ENCODE measurements around the gene MED25.
A peak's percentile ranks its signal among the peaks of the same experiment; 100 is the strongest.
"Not testable (repeated sequence)": the region's sequence is repeated elsewhere in the genome, so short reads cannot be mapped to it uniquely, and the experiment has no call there.

MED25 gene

DNA sequence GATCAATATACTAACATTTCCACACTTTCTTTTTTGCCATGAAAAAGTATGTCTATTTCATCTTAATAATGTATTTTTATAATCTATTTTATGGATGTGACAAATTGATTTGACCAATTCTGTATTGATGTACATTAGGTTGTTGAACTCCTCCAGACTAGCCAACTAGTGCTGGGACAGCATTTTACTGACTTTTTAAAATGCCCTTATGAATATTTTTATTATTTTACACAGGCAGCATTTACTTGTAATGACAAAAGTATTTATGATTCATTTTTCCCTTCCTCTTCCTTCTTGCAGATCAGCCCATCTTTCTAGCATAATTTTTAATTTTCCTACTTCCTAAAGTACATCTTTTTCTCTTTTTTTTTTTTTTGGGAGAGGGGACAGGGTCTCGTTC lies 4.1 kb upstream of the MED25 start:
- Histone ChIP-seq H3K9me3 (replicated peaks in 1 of 11) (no peaks in the 10 kb centered on the region), H3K27me3 (no peaks in the 10 kb centered on the region), H4K20me1 (peaks cover 0 to 6% (median 0%) of the 10 kb centered on the region in 11 experiments; a peak in 4 of 22 replicates), H3K9ac (peak overlapping the region in 6 of 11 experiments; percentile 75 to 96 (median 83); a peak in 7 of 22 replicates), H3K4me2 (peak overlapping the region in 9 of 11 experiments; percentile 10 to 89 (median 83); a peak in 14 of 22 replicates), H3K27ac (peak overlapping the region in 10 of 11 experiments; percentile 48 to 99 (median 85); a peak in 12 of 22 replicates), H3K36me3 (no peaks in the 10 kb centered on the region; a peak in 1 of 22 replicates), H3K4me1 (peaks cover 25 to 35% (median 30%) of the 10 kb centered on the region in 10 experiments), H3K4me3 (peak overlapping the region in 6 of 10 experiments; percentile 57 to 71 (median 66); a peak in 9 of 20 replicates)
- TF ChIP-seq Cebpa-rat (IDR thresholded peaks at IDR 0.05), result no peak

DNA sequence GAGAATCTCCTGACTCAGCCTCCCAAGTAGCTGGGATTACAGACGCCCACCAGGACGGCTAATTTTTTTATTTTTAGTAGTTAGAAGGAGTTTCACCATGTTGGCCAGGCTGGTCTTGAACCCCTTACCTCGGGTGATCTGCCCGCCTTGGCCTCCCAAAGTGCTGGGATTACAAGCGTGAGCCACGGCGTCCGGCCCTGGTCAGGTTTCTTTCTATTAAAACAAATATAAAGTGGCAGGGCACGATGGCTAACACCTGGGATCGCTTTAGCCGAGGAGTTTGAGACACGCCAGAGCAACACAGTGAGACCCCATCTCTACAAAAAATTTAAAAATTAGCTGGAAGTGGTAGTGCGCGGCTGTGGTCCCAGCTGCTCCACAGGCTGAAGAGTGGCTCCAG lies 1.5 kb upstream of the MED25 start:
- no peak for TF ChIP-seq Cebpa-rat (IDR thresholded peaks at IDR 0.05)
- peaks cover 7 to 20% (median 15%) of the 10 kb centered on the region in 11 experiments; a peak in 21 of 22 replicates for H3K36me3 ChIP-seq
- H3K27me3 ChIP-seq, result no peaks in the 10 kb centered on the region
- peak overlapping the region in 2 of 10 experiments; percentile 80 to 95; a peak in 3 of 20 replicates for H3K4me3 ChIP-seq
- no peaks in the 10 kb centered on the region for H3K9me3 ChIP-seq (replicated peaks in 1 of 11)
- peak overlapping the region in 10 of 11 experiments; percentile 47 to 98 (median 96); a peak in 15 of 22 replicates for H3K4me2 ChIP-seq
- H3K4me1 ChIP-seq, result peaks cover 31 to 44% (median 35%) of the 10 kb centered on the region in 10 experiments
- H3K9ac ChIP-seq, result peak overlapping the region in 6 of 11 experiments; percentile 85 to 97 (median 94); a peak in 8 of 22 replicates
- peak overlapping the region in 5 of 11 experiments; percentile 80 to 98 (median 94); a peak in 8 of 22 replicates for H3K27ac ChIP-seq
- H4K20me1 ChIP-seq, result peaks cover 0 to 26% (median 7%) of the 10 kb centered on the region in 11 experiments; a peak in 11 of 22 replicates

DNA sequence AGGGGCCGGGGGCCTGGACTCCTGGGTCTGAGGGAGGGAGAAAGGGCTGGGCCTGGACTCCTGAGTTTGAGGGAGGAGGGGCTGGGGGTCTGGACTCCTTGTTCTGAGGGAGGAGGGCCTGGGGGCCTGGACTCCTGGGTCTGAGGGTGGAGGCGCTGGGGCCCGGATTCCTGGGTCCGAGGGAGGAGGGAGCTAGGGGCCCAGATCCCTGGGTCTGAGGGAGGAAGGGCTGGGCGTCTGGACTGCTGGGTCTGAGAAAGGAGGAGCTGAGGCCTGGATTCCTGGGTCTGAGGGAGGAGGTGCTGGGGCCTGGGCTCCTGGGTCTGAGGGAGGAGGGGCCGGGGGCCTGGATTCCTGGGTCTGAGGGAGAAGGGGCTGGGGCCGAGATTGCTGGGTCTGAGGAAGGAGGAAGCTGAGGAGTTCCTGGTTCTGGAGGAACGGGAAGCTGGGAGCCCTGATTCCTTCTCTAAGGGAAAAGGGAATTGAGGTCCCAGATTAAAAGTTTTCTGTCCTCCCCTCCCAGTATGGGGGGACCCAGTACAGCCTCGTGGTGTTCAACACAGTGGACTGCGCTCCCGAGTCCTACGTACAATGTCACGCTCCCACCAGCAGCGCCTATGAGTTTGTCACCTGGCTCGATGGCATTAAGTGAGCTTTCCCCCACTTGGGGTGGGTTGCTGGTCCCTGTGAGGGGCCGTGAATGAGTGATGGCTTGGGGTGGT lies 721 bp downstream of the MED25 start:
- Histone ChIP-seq H3K4me2 (peak overlapping the region; percentile 87 to 98 (median 97)), H4K20me1 (peaks cover 11 to 40% (median 20%) of the 10 kb centered on the region in 11 experiments; a peak in 18 of 22 replicates), H3K27me3 (no peaks in the 10 kb centered on the region), H3K27ac (peak overlapping the region; percentile 70 to 98 (median 85)), H3K9me3 (replicated peaks in 1 of 11) (no peaks in the 10 kb centered on the region), H3K4me1 (peaks cover 22 to 32% (median 25%) of the 10 kb centered on the region in 10 experiments), H3K9ac (peak overlapping the region; percentile 75 to 97 (median 91)), H3K4me3 (peak overlapping the region; percentile 80 to 96 (median 93)), H3K36me3 (peaks cover 21 to 40% (median 32%) of the 10 kb centered on the region in 11 experiments)
- TF ChIP-seq Cebpa-rat (IDR thresholded peaks at IDR 0.05), result no peak

DNA sequence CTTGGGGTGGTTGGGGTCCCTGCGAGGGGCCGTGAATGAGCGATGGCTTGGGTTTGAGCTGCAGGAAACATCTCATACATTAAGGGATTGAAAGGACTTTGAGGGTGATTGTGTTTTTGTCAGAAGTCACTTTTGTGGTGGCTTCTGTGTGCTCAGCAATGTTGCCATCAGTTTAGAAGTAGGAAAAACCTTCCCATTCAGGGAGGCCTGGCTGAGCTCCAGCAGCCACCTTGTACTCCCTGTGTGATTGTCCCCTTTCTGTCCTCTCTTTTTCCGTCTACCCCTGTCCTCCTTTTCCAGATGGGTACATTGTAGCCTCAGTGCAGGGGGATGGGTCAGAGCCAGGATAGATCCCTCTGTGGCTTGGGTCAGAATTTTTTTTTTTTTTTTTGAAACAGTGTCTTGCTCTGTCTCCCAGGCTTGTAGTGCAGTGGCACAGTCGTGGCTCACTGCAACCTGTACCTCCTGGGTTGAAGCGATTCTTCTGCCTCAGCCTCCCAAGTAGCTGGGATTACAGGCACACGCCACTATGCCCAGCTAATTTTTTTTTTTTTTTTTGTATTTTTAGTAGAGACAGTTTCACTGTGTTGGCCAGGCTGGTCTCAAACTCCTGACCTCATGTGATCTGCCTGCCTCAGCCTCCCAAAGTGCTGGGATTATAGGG lies 1.5 kb downstream of the MED25 start:
- peak overlapping the region; percentile 75 to 97 (median 91) for H3K9ac ChIP-seq

DNA sequence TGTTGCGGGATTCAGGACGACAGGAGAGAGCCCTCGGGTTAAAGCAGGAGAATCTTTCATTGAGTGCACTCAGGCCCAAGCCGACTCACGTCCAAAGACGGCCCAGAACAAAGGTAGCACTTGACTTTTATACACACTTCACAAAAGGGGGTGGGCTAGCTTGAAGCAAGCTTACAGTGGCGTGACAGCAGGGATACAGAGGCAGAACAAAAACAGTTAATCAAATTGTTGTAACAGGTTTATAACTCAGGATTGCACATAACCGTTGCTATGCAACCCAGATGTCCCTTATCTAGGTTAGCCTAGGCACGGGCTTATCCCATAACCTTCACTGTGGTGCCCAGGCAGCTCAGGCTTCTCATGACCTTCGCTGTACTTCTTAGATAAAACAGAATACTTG lies 2.0 kb downstream of the MED25 start:
- Histone ChIP-seq H3K4me3 (0 out of 20 replicates have a peak overlapping the region, but pooled peaks of 1 of the 10 experiments have one; percentile 95), H3K27ac (no peak overlapping the region), H3K9me3 (replicated peaks in 1 of 11) (no peaks in the 10 kb centered on the region), H3K9ac (peak overlapping the region in 5 of 11 experiments; percentile 13 to 97 (median 95); a peak in 6 of 22 replicates), H3K4me2 (peak overlapping the region in 7 of 11 experiments; percentile 13 to 98 (median 97); a peak in 7 of 22 replicates), H3K27me3 (no peaks in the 10 kb centered on the region), H3K4me1 (peaks cover 16 to 25% (median 18%) of the 10 kb centered on the region in 10 experiments), H4K20me1 (peaks cover 17 to 53% (median 33%) of the 10 kb centered on the region in 11 experiments; a peak in 18 of 22 replicates), H3K36me3 (peaks cover 30 to 53% (median 46%) of the 10 kb centered on the region in 11 experiments)
- TF ChIP-seq Cebpa-rat (IDR thresholded peaks at IDR 0.05), result no peak

More for the DNA sequence above, 1.5 kb downstream of the MED25 start:
- H3K9me3 ChIP-seq (replicated peaks in 1 of 11); H3K27me3 ChIP-seq: not testable (repeated sequence)
- Histone ChIP-seq H3K36me3 (peaks cover 29 to 48% (median 40%) of the 10 kb centered on the region in 11 experiments), H3K4me1 (peaks cover 16 to 25% (median 18%) of the 10 kb centered on the region in 10 experiments), H3K4me3 (peak overlapping the region; percentile 80 to 96 (median 93); a peak in 19 of 20 replicates), H3K27ac (peak overlapping the region in 7 of 11 experiments; percentile 70 to 98 (median 87); a peak in 12 of 22 replicates), H3K4me2 (peak overlapping the region; percentile 87 to 98 (median 97)), H4K20me1 (peaks cover 17 to 47% (median 28%) of the 10 kb centered on the region in 11 experiments; a peak in 18 of 22 replicates)

DNA sequence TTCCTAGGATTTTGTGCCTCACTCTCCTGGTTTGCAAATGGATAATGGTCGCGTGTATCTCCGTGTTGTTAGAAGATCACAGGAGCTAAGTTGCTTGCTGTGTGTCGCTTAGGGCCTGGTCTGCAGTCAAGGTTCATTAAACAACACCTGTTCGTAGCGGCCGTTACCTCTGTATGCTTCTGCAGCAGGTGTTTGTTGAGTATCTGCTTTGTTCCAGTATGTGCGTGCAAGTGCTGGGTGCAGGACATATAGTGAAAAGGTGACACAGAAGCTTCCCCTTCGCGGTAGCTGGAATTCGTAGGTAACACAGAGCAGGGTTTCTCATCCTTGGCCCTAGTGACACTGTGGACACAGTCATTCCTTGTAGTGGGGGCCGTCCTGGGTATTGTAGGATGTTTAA lies 5.4 kb downstream of the MED25 start:
- TF ChIP-seq Cebpa-rat (IDR thresholded peaks at IDR 0.05), result no peak
- H3K27ac ChIP-seq, result no peak overlapping the region
- H3K4me1 ChIP-seq, result peaks cover 10 to 21% (median 14%) of the 10 kb centered on the region in 10 experiments
- H4K20me1 ChIP-seq, result peaks cover 44 to 85% (median 63%) of the 10 kb centered on the region in 11 experiments
- H3K27me3 ChIP-seq, result no peaks in the 10 kb centered on the region
- H3K36me3 ChIP-seq, result peaks cover 53 to 82% (median 63%) of the 10 kb centered on the region in 11 experiments
- no peak overlapping the region for H3K9ac ChIP-seq
- no peaks in the 10 kb centered on the region for H3K9me3 ChIP-seq (replicated peaks in 1 of 11)
- H3K4me3 ChIP-seq, result no peak overlapping the region
- H3K4me2 ChIP-seq, result no peak overlapping the region

DNA sequence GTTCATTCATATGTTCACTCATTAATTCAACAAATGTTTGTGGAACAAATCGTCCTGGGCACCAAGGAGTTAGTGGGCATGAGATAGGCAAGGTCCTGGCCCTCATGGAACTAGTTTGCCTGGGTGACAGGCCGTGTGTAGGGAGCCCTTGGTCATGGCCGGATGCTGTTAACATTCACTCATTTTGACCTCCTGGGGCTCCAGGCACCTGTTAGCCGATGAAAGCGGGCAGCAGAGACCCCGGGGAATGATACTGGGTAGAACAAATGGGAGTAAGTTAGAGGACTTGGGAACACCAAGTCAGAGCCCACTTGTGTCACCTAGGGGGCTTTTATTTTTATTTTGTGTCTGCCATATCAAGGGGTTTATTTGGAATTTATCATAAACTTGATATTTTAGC lies 6.6 kb downstream of the MED25 start:
- Histone ChIP-seq H4K20me1 (peaks cover 53 to 91% (median 71%) of the 10 kb centered on the region in 11 experiments), H3K9ac (no peak overlapping the region), H3K4me3 (no peak overlapping the region), H3K4me2 (no peak overlapping the region), H3K27me3 (no peaks in the 10 kb centered on the region), H3K27ac (no peak overlapping the region), H3K36me3 (peaks cover 62 to 94% (median 73%) of the 10 kb centered on the region in 11 experiments), H3K4me1 (peaks cover 10 to 25% (median 14%) of the 10 kb centered on the region in 10 experiments), H3K9me3 (replicated peaks in 1 of 11) (no peaks in the 10 kb centered on the region)
- no peak for TF ChIP-seq Cebpa-rat (IDR thresholded peaks at IDR 0.05)

DNA sequence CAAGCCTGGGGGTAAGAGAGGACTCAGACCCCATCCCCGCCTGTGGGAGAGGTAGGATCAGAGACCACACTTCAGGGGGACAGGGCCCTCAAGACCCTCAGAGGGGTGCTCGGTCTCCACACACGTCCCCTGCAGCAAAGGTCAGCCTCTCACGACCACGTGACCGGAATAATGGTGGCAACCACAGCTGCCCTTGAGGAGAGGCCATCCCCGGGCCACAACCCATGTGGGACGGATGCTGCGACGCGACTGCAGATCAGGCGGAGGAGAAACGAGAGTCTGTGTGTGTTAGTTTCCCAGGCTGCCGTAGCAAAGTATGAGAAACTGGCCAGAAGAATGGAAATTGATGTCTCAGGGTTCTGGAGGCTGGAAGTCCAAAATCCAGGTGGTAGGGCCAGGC lies 8.9 kb downstream of the MED25 start:
- H3K9me3 ChIP-seq (replicated peaks in 1 of 11), result no peaks in the 10 kb centered on the region
- TF ChIP-seq Cebpa-rat (IDR thresholded peaks at IDR 0.05), result no peak
- H3K4me2 ChIP-seq, result no peak overlapping the region
- peaks cover 63 to 99% (median 87%) of the 10 kb centered on the region in 11 experiments for H4K20me1 ChIP-seq
- H3K27ac ChIP-seq, result no peak overlapping the region
- H3K9ac ChIP-seq, result peak overlapping the region in 2 of 11 experiments; percentile 9 to 33; a peak in 1 of 22 replicates
- peaks cover 15 to 47% (median 33%) of the 10 kb centered on the region in 10 experiments for H3K4me1 ChIP-seq
- H3K4me3 ChIP-seq, result no peak overlapping the region
- H3K27me3 ChIP-seq, result no peaks in the 10 kb centered on the region
- peaks cover 69 to 98% (median 82%) of the 10 kb centered on the region in 11 experiments for H3K36me3 ChIP-seq

Measured in BLaER1 treated with 17β-estradiol and CSF1 and Interleukin-3, amounts not matched to agents 10 nM and 100 nM (cell line).